ENCODE measurements around the gene SYS1.

SYS1 gene

DNA sequence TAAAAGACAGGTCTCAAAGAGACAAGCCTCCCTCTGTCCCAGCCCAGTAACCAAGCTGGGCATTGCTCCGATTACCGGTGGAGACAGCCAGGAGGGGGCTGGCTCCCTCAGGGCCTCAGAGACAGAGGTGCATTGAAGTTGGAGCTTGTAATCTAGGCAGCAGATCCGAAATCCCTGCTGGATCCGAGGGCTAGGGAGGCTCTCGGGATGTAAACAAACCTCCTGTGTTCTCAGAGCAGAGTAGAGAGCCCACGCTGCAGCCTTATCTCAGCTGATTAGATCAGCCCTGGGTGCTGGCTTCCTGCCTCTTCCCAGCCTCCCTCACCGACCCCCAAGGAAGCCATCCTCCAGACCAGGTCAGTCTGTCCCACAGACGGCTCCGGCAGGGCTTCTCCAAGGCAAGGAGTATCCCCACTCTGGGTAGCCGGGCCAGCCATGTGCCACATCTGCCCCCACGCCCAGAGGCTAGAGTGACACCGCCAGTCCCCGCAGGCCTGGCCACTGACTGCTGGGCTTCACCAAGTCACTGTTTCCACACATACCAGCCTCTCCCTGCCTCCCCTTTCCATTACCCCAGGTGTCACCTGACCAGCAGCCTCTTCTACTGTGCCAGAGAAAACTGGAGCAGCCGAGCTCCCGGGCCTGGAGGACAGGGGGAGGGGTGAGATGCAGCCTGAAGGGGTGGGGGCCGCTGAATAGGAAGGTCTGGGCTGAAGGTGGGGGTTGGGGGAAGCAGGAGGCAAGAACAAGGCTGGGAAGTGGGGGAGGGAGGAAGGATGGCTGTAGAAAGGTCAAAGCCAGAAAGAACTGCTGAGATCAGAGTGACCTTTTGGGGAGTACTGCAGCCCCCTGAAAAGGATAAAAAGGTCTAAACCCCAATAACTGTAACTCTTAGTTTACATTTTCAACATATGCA, 20.8 kb upstream of the SYS1 start:
- H3K4me1 ChIP-seq (ENCODE audit: low read length) = peaks cover 28% of the 10 kb centered on the region
- H3K9me2 ChIP-seq (replicated peaks; ENCODE audit: insufficient read depth, low read length) = no peaks in the 10 kb centered on the region
- H3K9me3 ChIP-seq (replicated peaks; ENCODE audit: insufficient read depth, low read length) = no peaks in the 10 kb centered on the region
- TF ChIP-seq CTCF (IDR thresholded peaks at IDR 0.05; ENCODE audit: low read length) (no peak), EZH2phosphoT487 (IDR thresholded peaks at IDR 0.05; ENCODE audit: low read length) (no peak)
- DNase-seq = no peak
- peaks cover 7% of the 10 kb centered on the region; the same call in 1 of the 2 replicates for H3K27me3 ChIP-seq (replicated peaks; ENCODE audit: insufficient read depth, low read length)
- H4K20me1 ChIP-seq (ENCODE audit: insufficient read depth, low read length) = no peaks in the 10 kb centered on the region
- no peak overlapping the region for H3K27ac ChIP-seq (ENCODE audit: low read length)
- no peak overlapping the region for H3K4me3 ChIP-seq (ENCODE audit: low read length)
- no peak overlapping the region for H2AFZ ChIP-seq (ENCODE audit: low read length)
- peaks cover 4% of the 10 kb centered on the region; the same call in 1 of the 2 replicates for H3K79me2 ChIP-seq (ENCODE audit: low read length)
- no peaks in the 10 kb centered on the region for H3K36me3 ChIP-seq (replicated peaks; ENCODE audit: insufficient read depth, low read length)
- H3K4me2 ChIP-seq (ENCODE audit: low read depth, low read length) = no peak overlapping the region
- H3F3A ChIP-seq (ENCODE audit: insufficient read depth, low read length) = peaks cover 5% of the 10 kb centered on the region; the same call in 1 of the 2 replicates
- H3K9ac ChIP-seq (ENCODE audit: low read length) = no peak overlapping the region

- Histone ChIP-seq H3K79me2 (ENCODE audit: low read length) (peaks cover 4% of the 10 kb centered on the region; the same call in 1 of the 2 replicates), H3K4me2 (ENCODE audit: low read depth, low read length) (no peak overlapping the region), H2AFZ (ENCODE audit: low read length) (no peak overlapping the region), H3F3A (ENCODE audit: insufficient read depth, low read length) (peaks cover 5% of the 10 kb centered on the region; the same call in 1 of the 2 replicates), H4K20me1 (ENCODE audit: insufficient read depth, low read length) (no peaks in the 10 kb centered on the region), H3K4me1 (ENCODE audit: low read length) (peaks cover 28% of the 10 kb centered on the region), H3K9ac (ENCODE audit: low read length) (no peak overlapping the region), H3K27ac (ENCODE audit: low read length) (no peak overlapping the region), H3K27me3 (replicated peaks; ENCODE audit: insufficient read depth, low read length) (peaks cover 8% of the 10 kb centered on the region; the same call in 1 of the 2 replicates), H3K36me3 (replicated peaks; ENCODE audit: insufficient read depth, low read length) (no peaks in the 10 kb centered on the region), H3K9me2 (replicated peaks; ENCODE audit: insufficient read depth, low read length) (no peaks in the 10 kb centered on the region), H3K9me3 (replicated peaks; ENCODE audit: insufficient read depth, low read length) (no peaks in the 10 kb centered on the region), H3K4me3 (ENCODE audit: low read length) (no peak overlapping the region)
- TF ChIP-seq EZH2phosphoT487 (IDR thresholded peaks at IDR 0.05; ENCODE audit: low read length) = no peak
- TF ChIP-seq CTCF (IDR thresholded peaks at IDR 0.05; ENCODE audit: low read length) = no peak
- TF ChIP-seq EZH2 (optimal IDR thresholded peaks at IDR 0.05; ENCODE audit: low read depth, low read length) = no peak
- no peak for DNase-seq
These were observed 20.0 kb upstream of the SYS1 start for GRCh38 chr20:45342855-45343531.

DNA sequence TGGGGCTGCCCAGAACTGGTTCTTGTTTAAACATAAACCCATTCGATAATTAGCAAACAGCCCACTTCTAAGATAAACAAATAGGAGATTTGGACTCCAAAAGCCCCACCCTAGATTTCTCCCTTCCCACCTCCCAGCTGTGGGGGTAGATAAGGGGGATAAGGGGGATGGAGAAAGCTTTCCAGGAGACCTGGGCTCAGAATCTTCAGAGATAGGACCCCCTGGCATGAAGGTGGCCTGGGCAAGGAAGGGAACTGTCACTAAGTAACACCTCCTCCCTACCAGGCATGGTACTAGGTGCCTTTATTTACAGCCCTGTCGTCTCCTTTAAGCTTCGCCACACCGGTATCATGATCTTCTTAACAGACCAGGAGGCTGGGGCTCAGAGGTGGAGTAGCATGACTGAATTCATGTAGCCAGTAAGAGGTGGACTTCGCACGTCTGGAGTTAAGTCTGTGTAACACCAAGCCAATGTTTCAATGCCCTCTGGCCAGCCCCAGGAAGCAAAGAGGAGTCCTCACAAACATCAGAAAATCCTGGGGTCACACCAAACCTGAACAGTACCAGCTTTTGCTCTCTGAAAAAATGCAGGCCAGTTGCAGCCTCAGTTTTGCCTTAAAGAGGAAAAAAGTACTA, 19.3 kb upstream of the SYS1 start:
- DNase-seq = no peak
- Histone ChIP-seq H3F3A (ENCODE audit: insufficient read depth, low read length) (peaks cover 5% of the 10 kb centered on the region; the same call in 1 of the 2 replicates), H4K20me1 (ENCODE audit: insufficient read depth, low read length) (no peaks in the 10 kb centered on the region), H3K79me2 (ENCODE audit: low read length) (peaks cover 4% of the 10 kb centered on the region; the same call in 1 of the 2 replicates), H3K36me3 (replicated peaks; ENCODE audit: insufficient read depth, low read length) (no peaks in the 10 kb centered on the region), H3K4me2 (ENCODE audit: low read depth, low read length) (no peak overlapping the region), H3K4me3 (ENCODE audit: low read length) (no peak overlapping the region), H3K4me1 (ENCODE audit: low read length) (peaks cover 28% of the 10 kb centered on the region), H2AFZ (ENCODE audit: low read length) (no peak overlapping the region), H3K27me3 (replicated peaks; ENCODE audit: insufficient read depth, low read length) (peaks cover 8% of the 10 kb centered on the region; the same call in 1 of the 2 replicates), H3K9me2 (replicated peaks; ENCODE audit: insufficient read depth, low read length) (no peaks in the 10 kb centered on the region), H3K9me3 (replicated peaks; ENCODE audit: insufficient read depth, low read length) (no peaks in the 10 kb centered on the region), H3K9ac (ENCODE audit: low read length) (no peak overlapping the region), H3K27ac (ENCODE audit: low read length) (no peak overlapping the region)
- TF ChIP-seq CTCF (IDR thresholded peaks at IDR 0.05; ENCODE audit: low read length) (no peak), EZH2phosphoT487 (IDR thresholded peaks at IDR 0.05; ENCODE audit: low read length) (no peak), EZH2 (optimal IDR thresholded peaks at IDR 0.05; ENCODE audit: low read depth, low read length) (no peak)

Data from MM.1S (cell line).